Neuronal stem cell (in vitro differentiated cells): ENCODE measurements around the gene SYNPR.

Experiments
- DNase-seq: peaks from one replicate; pipeline ENCODE4 v3.0.0-alpha.2; 2013; ENCODE audit warnings: low spot score
- H2AFZ ChIP-seq: one replicate; pipeline ENCODE4 v1.6.1; 2013; ENCODE audit warnings: mild to moderate bottlenecking, low read length, inconsistent platforms
- H2AK5ac ChIP-seq: 2 replicates; pipeline ENCODE4 v1.6.1; 2013; ENCODE audit warnings: low read depth, mild to moderate bottlenecking, inconsistent platforms, low read length, moderate library complexity, mixed read lengths
- H2BK120ac ChIP-seq: 2 replicates; pipeline ENCODE4 v1.6.1; 2013; ENCODE audit warnings: low read depth, mild to moderate bottlenecking, inconsistent platforms, low read length, moderate library complexity, mixed read lengths
- H2BK12ac ChIP-seq: one replicate; pipeline ENCODE4 v1.6.1; 2013; ENCODE audit warnings: low read length, inconsistent platforms
- H2BK15ac ChIP-seq: 2 replicates; pipeline ENCODE4 v1.6.1; 2013; ENCODE audit warnings: mild to moderate bottlenecking, low read length, inconsistent platforms, mixed read lengths
- H2BK5ac ChIP-seq: one replicate; pipeline ENCODE4 v1.6.1; 2013; ENCODE audit warnings: inconsistent platforms, mild to moderate bottlenecking, low read length, moderate library complexity
- H3K14ac ChIP-seq: one replicate; pipeline ENCODE4 v1.6.1; 2013; ENCODE audit warnings: low read length, inconsistent platforms
- H3K18ac ChIP-seq: 2 replicates; pipeline ENCODE4 v1.6.1; 2013; ENCODE audit warnings: low read length, inconsistent platforms
- H3K23ac ChIP-seq: 2 replicates; pipeline ENCODE4 v1.6.1; 2013; ENCODE audit warnings: low read depth, mild to moderate bottlenecking, mixed read lengths, low read length, inconsistent platforms; ENCODE audit not compliant: poor library complexity
- H3K27ac ChIP-seq: replicated peaks from 3 replicates; pipeline ENCODE4 v1.5.1; 2013; ENCODE audit warnings: low read length, inconsistent platforms
- H3K27me3 ChIP-seq, 3 experiments: 2 replicates each; pipeline ENCODE4 v1.6.1; 2013; ENCODE audit warnings: low read length in 3 of 3, mild to moderate bottlenecking in 2 of 3, inconsistent platforms in 1 of 3, low read depth in 1 of 3, mixed read lengths in 1 of 3, moderate library complexity in 1 of 3; ENCODE audit not compliant: control insufficient read depth in 3 of 3, insufficient read depth in 3 of 3
- H3K36me3 ChIP-seq, 2 donors: replicated peaks in 1 of 2; 2 replicates each; pipeline ENCODE4 v1.6.1; 2013; ENCODE audit warnings: low read length in 2 of 2; ENCODE audit not compliant: control insufficient read depth in 2 of 2, insufficient read depth in 2 of 2
- H3K4ac ChIP-seq: 2 replicates; pipeline ENCODE4 v1.6.1; 2013; ENCODE audit warnings: inconsistent platforms, mild to moderate bottlenecking, low read length, moderate library complexity
- H3K4me1 ChIP-seq, 2 donors: 1 replicate in 1 of 2; 2 replicates in 1 of 2; pipeline ENCODE4 v1.6.1; 2013; ENCODE audit warnings: low read length in 2 of 2, low read depth in 1 of 2; ENCODE audit not compliant: control insufficient read depth in 2 of 2, insufficient read depth in 1 of 2
- H3K4me2 ChIP-seq: one replicate; pipeline ENCODE4 v1.6.1; 2013; ENCODE audit warnings: mild to moderate bottlenecking, low read length, inconsistent platforms; ENCODE audit not compliant: insufficient read depth, poor library complexity, severe bottlenecking
- H3K4me3 ChIP-seq, 2 donors: 2 replicates each; pipeline ENCODE4 v1.5.1; 2013; ENCODE audit warnings: low read length in 2 of 2, mild to moderate bottlenecking in 2 of 2, inconsistent platforms in 1 of 2, moderate library complexity in 1 of 2
- H3K79me1 ChIP-seq: one replicate; pipeline ENCODE4 v1.6.1; 2013; ENCODE audit warnings: low read depth, mild to moderate bottlenecking, inconsistent platforms, low read length, moderate library complexity
- H3K9ac ChIP-seq: one replicate; pipeline ENCODE4 v1.6.1; 2013; ENCODE audit warnings: mild to moderate bottlenecking, low read depth, low read length, inconsistent platforms; ENCODE audit not compliant: poor library complexity
- H3K9me3 ChIP-seq, 2 donors: replicated peaks in 1 of 2; 2 replicates each; pipeline versions ENCODE3 to v1.6.1; 2013; ENCODE audit warnings: low read length in 2 of 2, mild to moderate bottlenecking in 2 of 2, inconsistent platforms in 1 of 2, low read depth in 1 of 2, mixed read lengths in 1 of 2, moderate library complexity in 1 of 2; ENCODE audit not compliant: control insufficient read depth in 2 of 2, insufficient read depth in 1 of 2
- H4K8ac ChIP-seq: one replicate; pipeline ENCODE4 v1.6.1; 2013; ENCODE audit warnings: low read depth, mild to moderate bottlenecking, inconsistent platforms, low read length, moderate library complexity
- H4K91ac ChIP-seq: one replicate; pipeline ENCODE4 v1.6.1; 2013; ENCODE audit warnings: low read length, low read depth, mild to moderate bottlenecking, inconsistent platforms; ENCODE audit not compliant: poor library complexity
- WGBS, 2 donors: extraction: QIAGEN DNeasy Blood & Tissue Kit; methylation state at CpG; one replicate each; pipeline ENCODE4 v1.1.7; 2013; ENCODE audit warnings: missing lambda C conversion rate in 2 of 2, mixed read lengths in 1 of 2; ENCODE audit not compliant: insufficient read length in 2 of 2, insufficient replicate concordance in 1 of 2; ENCODE audit errors: extremely low coverage in 2 of 2; 5-methylcytosine and 5-hydroxymethylcytosine counted together

The SYNPR gene

DNA sequence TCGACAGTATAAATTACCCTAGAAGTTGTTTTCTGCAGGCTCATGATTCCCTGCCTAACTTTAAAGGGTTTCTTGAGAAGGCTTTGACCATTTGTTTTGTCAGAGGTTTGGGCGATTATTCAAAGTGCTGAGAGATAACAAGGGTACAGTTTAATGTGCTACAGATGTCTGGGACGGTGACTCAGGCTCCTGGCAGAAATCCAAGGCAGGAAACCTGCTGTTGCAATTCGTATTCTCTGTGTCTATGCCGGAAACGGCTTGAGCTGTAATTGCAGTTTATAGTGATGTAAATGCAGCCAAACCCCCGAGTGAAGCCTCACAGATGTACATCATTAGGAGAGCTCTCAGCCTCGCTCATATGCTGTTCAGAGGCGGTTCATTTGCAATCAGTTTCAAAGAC is 65.6 kb downstream of the SYNPR start:
- no peak overlapping the region for H4K91ac ChIP-seq
- no CpG with 5 or more reads among the region's 9 CpGs for WGBS, 2 donors
- no peak overlapping the region for H3K4ac ChIP-seq
- H2AK5ac ChIP-seq, result no peak overlapping the region
- H2BK12ac ChIP-seq, result no peak overlapping the region
- no peak overlapping the region for H3K9ac ChIP-seq
- H2AFZ ChIP-seq, result peak overlapping the region; percentile 75
- H2BK5ac ChIP-seq, result no peak overlapping the region
- no peak overlapping the region for H3K14ac ChIP-seq
- no peaks in the 10 kb centered on the region for H3K27me3 ChIP-seq
- no peak overlapping the region for H2BK120ac ChIP-seq
- H3K27ac ChIP-seq, result no peak overlapping the region
- no peak overlapping the region for H4K8ac ChIP-seq
- H3K4me2 ChIP-seq, result no peak overlapping the region
- H3K23ac ChIP-seq, result no peak overlapping the region
- H2BK15ac ChIP-seq, result no peak overlapping the region
- DNase-seq, result no peak
- H3K9me3 ChIP-seq, result no peaks in the 10 kb centered on the region
- H3K79me1 ChIP-seq, result no peaks in the 10 kb centered on the region
- H3K4me3 ChIP-seq, result no peak overlapping the region
- no peaks in the 10 kb centered on the region for H3K36me3 ChIP-seq
- H3K4me1 ChIP-seq, result peaks cover 6 to 8% of the 10 kb centered on the region in 2 donors
- H3K18ac ChIP-seq, result no peak overlapping the region

DNA sequence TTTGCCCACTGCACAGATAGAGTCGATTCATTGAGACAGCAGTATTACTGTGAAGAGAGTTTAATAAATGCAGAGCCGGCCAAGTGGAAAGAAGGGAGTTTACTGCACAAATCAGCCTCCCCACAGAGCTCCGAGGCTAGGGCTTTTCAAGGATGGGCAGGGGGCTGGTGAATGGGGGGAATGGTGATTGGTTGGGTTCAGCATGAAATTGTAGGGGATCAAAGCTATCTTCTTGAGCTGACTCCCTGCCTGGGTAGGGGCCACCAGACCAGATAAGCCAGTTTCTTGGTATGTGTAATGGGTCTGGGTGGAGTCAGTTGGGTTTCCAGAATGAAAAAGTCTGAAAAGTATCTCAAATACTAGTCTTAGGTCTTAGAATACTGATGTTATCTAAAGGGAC is 66.6 kb downstream of the SYNPR start:
- H3K27ac ChIP-seq, result no peak overlapping the region
- H2BK15ac ChIP-seq, result no peak overlapping the region
- no peak overlapping the region for H3K14ac ChIP-seq
- peak overlapping the region; percentile 23 for H3K4me2 ChIP-seq
- H3K79me1 ChIP-seq, result no peaks in the 10 kb centered on the region
- peak overlapping the region; percentile 19 for H3K18ac ChIP-seq
- no peak overlapping the region for H3K4ac ChIP-seq
- DNase-seq, result no peak
- H3K4me3 ChIP-seq, result no peak overlapping the region
- H3K4me1 ChIP-seq, result peaks cover 6 to 8% of the 10 kb centered on the region in 2 donors
- H3K9ac ChIP-seq, result no peak overlapping the region
- H4K91ac ChIP-seq, result no peak overlapping the region
- no peak overlapping the region for H3K23ac ChIP-seq
- H3K36me3 ChIP-seq, result no peaks in the 10 kb centered on the region
- H2BK5ac ChIP-seq, result no peak overlapping the region
- WGBS, 2 donors, result no CpG with 5 or more reads among the region's 3 CpGs
- H4K8ac ChIP-seq, result no peak overlapping the region
- no peaks in the 10 kb centered on the region for H3K27me3 ChIP-seq
- no peak overlapping the region for H2BK12ac ChIP-seq
- no peaks in the 10 kb centered on the region for H3K9me3 ChIP-seq
- no peak overlapping the region for H2BK120ac ChIP-seq
- H2AK5ac ChIP-seq, result no peak overlapping the region
- no peak overlapping the region for H2AFZ ChIP-seq

DNA sequence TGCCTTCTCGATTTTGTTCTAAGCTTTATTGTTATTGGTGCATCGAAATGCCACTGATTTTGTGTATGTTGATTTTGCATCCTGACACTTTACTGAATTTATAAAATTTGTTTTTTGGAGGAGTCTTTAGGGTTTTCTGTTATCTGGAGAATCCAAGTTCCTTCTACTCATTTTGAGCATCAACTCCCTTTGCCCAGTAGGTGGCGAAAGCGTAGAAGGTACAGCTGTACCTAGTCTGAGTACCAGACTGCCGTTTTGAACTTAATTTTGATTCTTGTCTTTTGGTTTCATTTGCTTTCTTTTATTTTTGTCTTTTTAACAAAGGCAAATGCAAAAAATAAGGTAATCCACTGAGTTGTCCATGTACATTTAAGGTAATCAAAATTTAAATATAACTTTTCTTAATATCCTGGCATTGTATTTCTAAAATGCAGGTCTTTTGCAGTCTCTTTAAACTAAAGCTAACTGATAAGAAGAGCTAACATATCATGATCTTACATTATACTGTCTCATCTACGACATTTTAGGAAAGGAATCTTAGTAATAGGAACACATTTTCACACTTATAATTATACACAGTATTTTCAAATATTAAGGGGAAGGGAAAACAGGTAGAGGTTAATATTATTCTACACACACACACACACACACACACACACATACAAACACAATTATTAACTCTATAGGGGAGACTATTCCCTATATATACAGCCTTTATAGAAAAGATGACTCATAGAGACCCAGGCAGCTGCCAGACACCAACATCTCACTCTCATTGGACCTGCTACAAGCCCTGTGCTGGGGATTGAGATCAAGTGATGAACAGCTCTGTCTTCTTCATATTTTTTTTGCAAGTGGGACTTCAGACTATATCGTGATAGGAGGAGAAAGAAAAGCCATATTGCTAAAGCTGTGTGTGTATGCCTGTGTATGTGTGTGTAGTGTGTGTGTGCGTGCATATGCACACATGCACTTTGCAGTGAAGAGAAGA is 71.8 kb downstream of the SYNPR start:
- Histone ChIP-seq H4K91ac (no peak overlapping the region), H3K4me1 (peaks cover 1 to 3% of the 10 kb centered on the region in 2 donors), H4K8ac (no peak overlapping the region), H3K9me3 (no peaks in the 10 kb centered on the region), H2BK5ac (no peak overlapping the region), H3K27ac (no peak overlapping the region), H2AFZ (no peak overlapping the region), H3K27me3 (no peaks in the 10 kb centered on the region), H3K9ac (no peak overlapping the region), H3K4me3 (no peak overlapping the region), H3K4ac (no peak overlapping the region), H2BK15ac (no peak overlapping the region), H3K79me1 (no peaks in the 10 kb centered on the region), H3K18ac (no peak overlapping the region), H2BK12ac (no peak overlapping the region), H3K14ac (no peak overlapping the region), H3K4me2 (no peak overlapping the region), H2AK5ac (no peak overlapping the region), H2BK120ac (no peak overlapping the region), H3K36me3 (no peaks in the 10 kb centered on the region), H3K23ac (no peak overlapping the region)
- no CpG with 5 or more reads among the region's 8 CpGs for WGBS, 2 donors
- DNase-seq, result peak; percentile 43

DNA sequence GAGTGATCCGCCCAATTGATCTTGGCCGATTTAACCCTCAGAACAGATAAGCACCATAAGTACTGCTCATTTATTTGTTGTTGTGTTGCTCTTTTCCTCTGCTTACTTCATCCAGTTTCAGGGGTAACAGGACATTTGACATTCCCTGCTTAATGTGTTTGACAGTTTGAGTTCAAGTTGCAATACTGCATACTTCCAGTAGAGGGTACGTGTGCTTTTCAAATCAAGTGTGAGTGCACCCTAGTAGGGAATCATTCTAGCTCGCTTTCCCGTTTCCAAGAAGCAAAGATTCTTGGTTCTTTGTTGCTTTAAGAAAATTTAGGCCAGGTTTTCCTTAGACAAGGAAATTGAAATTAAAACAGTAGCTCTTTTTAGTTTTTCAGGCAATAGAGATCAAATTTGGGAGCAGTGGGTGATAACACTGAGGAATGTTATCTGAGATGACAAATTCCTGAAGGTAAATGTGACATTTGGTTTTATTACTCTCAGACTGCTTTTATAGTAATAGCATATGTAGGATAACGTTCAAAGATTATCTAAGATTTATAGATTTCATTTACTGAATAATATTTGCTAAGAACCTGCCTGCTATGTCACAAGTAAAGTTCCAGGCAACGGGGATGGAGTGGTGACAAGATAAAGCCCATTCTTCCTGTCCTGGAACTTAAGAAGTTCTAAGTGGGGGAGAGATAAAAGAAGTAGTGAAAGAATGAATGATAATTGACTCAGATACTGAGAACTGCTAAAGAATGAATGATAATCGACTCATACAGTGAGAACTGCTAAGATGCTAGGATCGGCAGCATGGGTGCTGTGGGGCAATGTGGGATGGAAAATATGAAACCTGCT is 73.3 kb downstream of the SYNPR start:
- no peak overlapping the region for H3K14ac ChIP-seq
- no peak overlapping the region for H2BK15ac ChIP-seq
- no peak overlapping the region for H2AFZ ChIP-seq
- H3K4me2 ChIP-seq, result no peak overlapping the region
- no peak overlapping the region for H2BK12ac ChIP-seq
- H3K36me3 ChIP-seq, result no peaks in the 10 kb centered on the region
- H3K23ac ChIP-seq, result no peak overlapping the region
- H3K79me1 ChIP-seq, result no peaks in the 10 kb centered on the region
- H3K27me3 ChIP-seq, result no peaks in the 10 kb centered on the region
- no peak overlapping the region for H2AK5ac ChIP-seq
- H3K4me1 ChIP-seq, result no peaks in the 10 kb centered on the region
- no peak overlapping the region for H4K91ac ChIP-seq
- H3K9ac ChIP-seq, result no peak overlapping the region
- no peak overlapping the region for H3K4me3 ChIP-seq
- DNase-seq, result peak; percentile 65
- H3K18ac ChIP-seq, result no peak overlapping the region
- H4K8ac ChIP-seq, result no peak overlapping the region
- H3K4ac ChIP-seq, result no peak overlapping the region
- H3K9me3 ChIP-seq, result no peaks in the 10 kb centered on the region
- WGBS, 2 donors, result no CpG with 5 or more reads among the region's 9 CpGs
- no peak overlapping the region for H3K27ac ChIP-seq
- no peak overlapping the region for H2BK5ac ChIP-seq
- H2BK120ac ChIP-seq, result no peak overlapping the region
